Activated T-cell treated with anti-CD3 and anti-CD28 coated beads, Interleukin-2, amount 50 U/mL, for 4 hours (primary cell): ENCODE measurements around the gene HACD4. TPM values are rescaled to one million over a fixed set of nuclear protein-coding genes. Genes with fewer than 3 reads are reported as not detected.

Source experiments
- ATAC-seq, 2 donors: fragments of 200-7000 bp; cut with Tn5 transposase; one replicate each; pipeline ENCODE4 v1.10.0; 2021
- DNase-seq: peaks from one replicate; pipeline ENCODE4 v3.0.0-alpha.2; 2020
- H3K27me3 Mint-ChIP-seq: one replicate; pipeline ENCODE4 v1.8.0; 2021; ENCODE audit warnings: low read depth, mixed read lengths
- H3K36me3 Mint-ChIP-seq: one replicate; pipeline ENCODE4 v1.8.0; 2022; ENCODE audit warnings: mixed read lengths; ENCODE audit not compliant: insufficient read depth
- H3K4me1 Mint-ChIP-seq: one replicate; pipeline ENCODE4 v1.8.0; 2021; ENCODE audit warnings: low read depth, mixed read lengths
- H3K4me3 Mint-ChIP-seq: one replicate; pipeline ENCODE4 v1.8.0; 2021; ENCODE audit warnings: mild to moderate bottlenecking, moderate library complexity, mixed read lengths
- H3K9me3 Mint-ChIP-seq: one replicate; pipeline ENCODE4 v1.8.0; 2021; ENCODE audit warnings: mixed read lengths
- total RNA-seq, 3 donors: library from RNA; stranded (reverse); gene quantifications; one replicate each; pipeline ENCODE4 v1.2.1, GENCODE V29; 2021

Gene HACD4
- total RNA-seq, 3 donors from 2014 or later, result 1.2 to 1.4 (median 1.2) TPM

DNA sequence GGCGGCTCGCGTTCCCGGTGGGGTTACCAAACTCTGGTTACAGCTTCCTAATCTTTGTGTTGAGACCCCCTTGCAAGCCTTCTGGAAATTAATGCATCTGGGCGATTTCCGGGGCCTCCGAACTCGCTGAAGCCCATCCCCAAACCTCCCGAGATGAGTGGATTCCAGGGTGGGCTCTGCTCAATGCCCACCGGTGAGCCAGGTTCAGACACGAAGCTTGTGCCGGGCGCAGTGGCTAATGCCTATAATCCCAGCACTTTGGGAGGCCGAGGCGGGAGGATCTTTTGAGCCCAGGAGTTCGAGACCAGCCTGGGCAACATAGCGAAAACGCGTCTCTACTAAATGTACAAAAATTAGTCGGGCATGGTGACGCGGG, 356 bp upstream of the HACD4 start:
- H3K4me3 Mint-ChIP-seq, result peak overlapping the region; percentile 76
- DNase-seq, result no peak
- H3K4me1 Mint-ChIP-seq, result peaks cover 20% of the 10 kb centered on the region
- no peak for ATAC-seq
- no peaks in the 10 kb centered on the region for H3K9me3 Mint-ChIP-seq
- peaks cover 1% of the 10 kb centered on the region for H3K36me3 Mint-ChIP-seq
- peaks cover 2% of the 10 kb centered on the region for H3K27me3 Mint-ChIP-seq

GRCh38 chr9:21030389-21031035, 928 bp downstream of the HACD4 start:
- Mint-ChIP-seq H3K36me3 (peaks cover 11% of the 10 kb centered on the region), H3K27me3 (no peaks in the 10 kb centered on the region), H3K4me1 (peaks cover 30% of the 10 kb centered on the region), H3K4me3 (no peak overlapping the region), H3K9me3 (no peaks in the 10 kb centered on the region)
- DNase-seq (no peak), ATAC-seq (peak; percentile 81 to 83)

- ATAC-seq, result no peak
- DNase-seq, result no peak
- peaks cover 11% of the 10 kb centered on the region for H3K36me3 Mint-ChIP-seq
- H3K9me3 Mint-ChIP-seq, result no peaks in the 10 kb centered on the region
- no peaks in the 10 kb centered on the region for H3K27me3 Mint-ChIP-seq
- peaks cover 30% of the 10 kb centered on the region for H3K4me1 Mint-ChIP-seq
- H3K4me3 Mint-ChIP-seq, result no peak overlapping the region
These were observed 1.8 kb downstream of the HACD4 start for GRCh38 chr9:21029661-21030060.

GRCh38 chr9:21028466-21028865, 3.0 kb downstream of the HACD4 start:
- ATAC-seq, result peak in 1 of 2 donors; percentile 17
- DNase-seq, result no peak
- H3K27me3 Mint-ChIP-seq, result no peaks in the 10 kb centered on the region
- no peak overlapping the region for H3K4me3 Mint-ChIP-seq
- H3K9me3 Mint-ChIP-seq, result no peaks in the 10 kb centered on the region
- H3K4me1 Mint-ChIP-seq, result peaks cover 36% of the 10 kb centered on the region
- H3K36me3 Mint-ChIP-seq, result peaks cover 19% of the 10 kb centered on the region

DNA sequence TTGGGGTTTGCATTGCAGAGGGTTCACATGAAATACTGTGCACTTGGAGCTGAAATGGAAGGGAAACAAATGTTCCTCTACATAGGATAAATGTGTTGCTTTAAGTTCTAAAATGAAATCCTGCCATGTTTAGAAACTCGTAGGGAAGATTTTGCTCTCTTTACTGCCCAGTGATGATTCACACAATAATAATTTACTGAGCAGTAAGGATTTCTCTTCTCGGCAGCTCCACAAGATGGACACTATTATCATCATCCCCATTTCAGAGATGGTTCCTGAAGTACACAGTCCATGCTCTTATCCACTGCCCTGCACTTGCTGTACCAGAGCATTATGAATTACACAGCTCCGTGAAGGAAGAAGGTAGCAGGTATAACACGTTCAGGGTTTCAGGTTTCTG, 4.1 kb downstream of the HACD4 start:
- DNase-seq (no peak), ATAC-seq (no peak)
- peaks cover 30% of the 10 kb centered on the region for H3K4me1 Mint-ChIP-seq
- no peaks in the 10 kb centered on the region for H3K9me3 Mint-ChIP-seq
- H3K4me3 Mint-ChIP-seq, result no peak overlapping the region
- H3K27me3 Mint-ChIP-seq, result no peaks in the 10 kb centered on the region
- peaks cover 22% of the 10 kb centered on the region for H3K36me3 Mint-ChIP-seq

GRCh38 chr9:21023861-21024260, 7.6 kb downstream of the HACD4 start:
- DNase-seq, result no peak
- no peaks in the 10 kb centered on the region for H3K9me3 Mint-ChIP-seq
- peaks cover 35% of the 10 kb centered on the region for H3K4me1 Mint-ChIP-seq
- ATAC-seq, result no peak
- H3K4me3 Mint-ChIP-seq, result no peak overlapping the region
- peaks cover 35% of the 10 kb centered on the region for H3K36me3 Mint-ChIP-seq
- H3K27me3 Mint-ChIP-seq, result no peaks in the 10 kb centered on the region

DNA sequence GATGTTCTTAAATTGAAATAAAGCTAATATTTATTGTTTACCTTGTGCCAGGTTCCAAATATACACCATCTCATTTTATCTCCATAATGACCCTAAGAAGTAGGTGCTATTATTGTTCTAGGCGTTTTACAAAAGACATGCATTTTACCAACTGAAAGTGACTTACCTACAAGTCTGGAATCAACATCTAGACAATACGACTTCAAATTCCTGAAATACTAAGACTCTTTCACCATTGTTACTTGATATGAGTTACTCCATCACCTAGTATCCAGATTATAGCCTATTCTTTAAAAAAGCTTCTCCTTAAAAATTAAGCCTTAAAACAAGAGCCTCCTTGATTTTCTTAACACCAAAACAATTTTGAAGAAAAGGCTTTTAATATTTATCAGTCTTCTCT, 13.3 kb downstream of the HACD4 start:
- Mint-ChIP-seq H3K36me3 (peaks cover 44% of the 10 kb centered on the region), H3K27me3 (no peaks in the 10 kb centered on the region), H3K9me3 (no peaks in the 10 kb centered on the region), H3K4me3 (no peak overlapping the region), H3K4me1 (peaks cover 20% of the 10 kb centered on the region)
- no peak for DNase-seq
- no peak for ATAC-seq

DNA sequence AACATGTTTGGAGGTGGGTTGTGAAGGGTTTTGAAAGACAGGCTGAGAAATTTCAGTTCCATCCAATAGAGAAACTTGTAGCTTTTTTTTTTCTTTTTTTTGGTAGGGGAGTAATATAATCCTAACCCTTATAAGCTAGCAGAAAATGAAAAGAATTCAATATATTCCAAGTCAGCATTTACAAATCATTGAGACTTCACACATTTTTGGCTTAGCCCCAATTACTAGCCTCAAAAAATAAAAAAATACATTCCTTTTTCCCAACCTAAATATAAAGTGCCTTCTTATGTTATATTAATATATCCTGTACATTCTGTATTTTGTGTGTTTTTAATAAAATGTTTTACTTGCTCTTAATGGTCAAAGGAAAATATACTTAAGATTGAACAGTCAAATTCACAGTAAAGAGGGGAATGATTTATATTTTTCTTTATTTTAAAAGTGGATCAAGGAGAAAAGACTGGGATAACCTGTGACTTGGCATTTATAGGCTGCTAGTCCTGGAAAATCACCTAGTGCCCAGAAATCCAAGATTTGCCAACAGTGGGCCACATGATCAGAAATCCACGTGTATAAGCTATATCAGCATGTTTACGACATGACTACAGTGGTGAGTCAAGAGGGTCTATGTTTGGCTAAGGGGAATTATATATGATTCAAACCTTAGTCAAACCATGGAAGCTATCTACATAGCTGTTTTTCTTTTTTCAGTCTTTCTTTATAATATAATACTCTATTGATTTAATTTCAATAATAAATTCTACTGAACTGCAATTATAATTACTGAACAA, 14.5 kb downstream of the HACD4 start:
- Mint-ChIP-seq H3K4me1 (peaks cover 13% of the 10 kb centered on the region), H3K27me3 (no peaks in the 10 kb centered on the region), H3K36me3 (peaks cover 38% of the 10 kb centered on the region), H3K9me3 (no peaks in the 10 kb centered on the region), H3K4me3 (no peak overlapping the region)
- no peak for DNase-seq
- peak in 1 of 2 donors; percentile 38 for ATAC-seq

GRCh38 chr9:21015995-21016394, 15.4 kb downstream of the HACD4 start:
- no peak for ATAC-seq
- H3K4me1 Mint-ChIP-seq, result peaks cover 9% of the 10 kb centered on the region
- H3K9me3 Mint-ChIP-seq, result no peaks in the 10 kb centered on the region
- peaks cover 33% of the 10 kb centered on the region for H3K36me3 Mint-ChIP-seq
- no peaks in the 10 kb centered on the region for H3K27me3 Mint-ChIP-seq
- DNase-seq, result no peak
- no peak overlapping the region for H3K4me3 Mint-ChIP-seq

GRCh38 chr9:21015129-21015815, 16.2 kb downstream of the HACD4 start:
- no peak overlapping the region for H3K4me3 Mint-ChIP-seq
- H3K9me3 Mint-ChIP-seq, result no peaks in the 10 kb centered on the region
- no peak for ATAC-seq
- peaks cover 8% of the 10 kb centered on the region for H3K4me1 Mint-ChIP-seq
- H3K36me3 Mint-ChIP-seq, result peaks cover 30% of the 10 kb centered on the region
- H3K27me3 Mint-ChIP-seq, result no peaks in the 10 kb centered on the region
- DNase-seq, result no peak

- no peak overlapping the region for H3K4me3 Mint-ChIP-seq
- H3K27me3 Mint-ChIP-seq, result no peaks in the 10 kb centered on the region
- DNase-seq (no peak), ATAC-seq (no peak)
- H3K9me3 Mint-ChIP-seq, result peaks cover 16% of the 10 kb centered on the region
- peaks cover 39% of the 10 kb centered on the region for H3K36me3 Mint-ChIP-seq
- peaks cover 26% of the 10 kb centered on the region for H3K4me1 Mint-ChIP-seq
These were observed 29.4 kb downstream of the HACD4 start for GRCh38 chr9:21002040-21002439.

DNA sequence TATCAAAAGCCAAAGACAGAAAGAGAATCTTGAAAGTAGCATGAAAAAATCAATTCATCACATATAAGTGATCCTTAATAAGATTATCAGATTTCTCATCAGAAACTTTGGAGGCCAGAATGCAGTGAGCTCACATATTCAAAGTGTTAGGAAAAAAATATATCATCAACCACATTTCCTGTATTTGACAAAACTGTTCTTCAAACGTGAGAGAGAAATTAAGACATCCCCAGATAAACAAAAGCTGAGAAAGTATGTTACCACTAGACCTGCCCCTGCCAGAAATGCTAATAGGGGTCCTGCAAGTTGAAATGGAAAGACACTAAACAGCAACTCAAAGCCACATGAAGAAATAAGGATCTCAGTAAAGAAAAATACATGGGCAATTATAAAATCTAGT, 29.9 kb downstream of the HACD4 start:
- peak in 1 of 2 donors; percentile 25 for ATAC-seq
- peak overlapping the region; percentile 14 for H3K4me3 Mint-ChIP-seq
- DNase-seq, result no peak

GRCh38 chr9:20997503-20998076, 33.9 kb downstream of the HACD4 start:
- H3K9me3 Mint-ChIP-seq, result peaks cover 16% of the 10 kb centered on the region
- H3K27me3 Mint-ChIP-seq, result no peaks in the 10 kb centered on the region
- ATAC-seq (peak; percentile 79 to 88), DNase-seq (no peak)
- H3K4me3 Mint-ChIP-seq, result no peak overlapping the region
- peaks cover 31% of the 10 kb centered on the region for H3K36me3 Mint-ChIP-seq
- H3K4me1 Mint-ChIP-seq, result peaks cover 40% of the 10 kb centered on the region

More for the DNA sequence above, 29.9 kb downstream of the HACD4 start:
- Mint-ChIP-seq H3K36me3 (peaks cover 35% of the 10 kb centered on the region), H3K4me1 (peaks cover 31% of the 10 kb centered on the region), H3K27me3 (no peaks in the 10 kb centered on the region), H3K9me3 (peaks cover 16% of the 10 kb centered on the region)

DNA sequence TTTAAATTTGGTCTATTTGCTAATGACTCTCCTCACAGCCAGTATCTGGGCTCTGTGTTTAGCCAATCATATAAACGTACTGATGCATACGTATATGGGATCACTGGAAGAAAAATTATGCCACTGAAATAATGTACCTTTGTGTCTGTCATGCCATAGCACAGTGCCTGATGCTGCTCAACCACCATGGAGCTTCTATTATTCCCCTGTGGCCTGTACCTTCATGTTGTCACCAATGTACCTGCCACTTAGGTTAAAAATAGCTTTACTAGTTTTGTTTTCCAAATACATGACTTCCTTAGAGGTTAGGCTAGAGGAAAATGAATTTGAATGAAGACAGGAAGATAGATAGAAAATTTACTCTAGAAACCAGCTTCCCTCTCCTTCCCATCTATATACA, 34.6 kb downstream of the HACD4 start:
- Mint-ChIP-seq H3K36me3 (peaks cover 31% of the 10 kb centered on the region), H3K27me3 (no peaks in the 10 kb centered on the region), H3K4me1 (peaks cover 33% of the 10 kb centered on the region), H3K9me3 (peaks cover 13% of the 10 kb centered on the region), H3K4me3 (no peak overlapping the region)
- DNase-seq (no peak), ATAC-seq (no peak)
